Fibroblast of mammary gland (primary cell): ENCODE data around the gene TNK1.

Experiments used
- DNase-seq: peaks from one replicate; pipeline ENCODE4 v3.0.0-alpha.2; 2010; ENCODE audit warnings: low read depth
- H3K4me3 ChIP-seq: 2 replicates; pipeline ENCODE4 v1.5.1; 2011; ENCODE audit warnings: low read depth, mild to moderate bottlenecking, low read length, moderate library complexity; ENCODE audit not compliant: control insufficient read depth
- TF ChIP-seq, protein P1 (sequence below): conservative IDR thresholded peaks from 2 replicates; pipeline ENCODE4 v1.5.1; 2011; ENCODE audit warnings: low read depth, low read length, inconsistent platforms; ENCODE audit not compliant: control insufficient read depth, insufficient read depth

TNK1 gene

DNA sequence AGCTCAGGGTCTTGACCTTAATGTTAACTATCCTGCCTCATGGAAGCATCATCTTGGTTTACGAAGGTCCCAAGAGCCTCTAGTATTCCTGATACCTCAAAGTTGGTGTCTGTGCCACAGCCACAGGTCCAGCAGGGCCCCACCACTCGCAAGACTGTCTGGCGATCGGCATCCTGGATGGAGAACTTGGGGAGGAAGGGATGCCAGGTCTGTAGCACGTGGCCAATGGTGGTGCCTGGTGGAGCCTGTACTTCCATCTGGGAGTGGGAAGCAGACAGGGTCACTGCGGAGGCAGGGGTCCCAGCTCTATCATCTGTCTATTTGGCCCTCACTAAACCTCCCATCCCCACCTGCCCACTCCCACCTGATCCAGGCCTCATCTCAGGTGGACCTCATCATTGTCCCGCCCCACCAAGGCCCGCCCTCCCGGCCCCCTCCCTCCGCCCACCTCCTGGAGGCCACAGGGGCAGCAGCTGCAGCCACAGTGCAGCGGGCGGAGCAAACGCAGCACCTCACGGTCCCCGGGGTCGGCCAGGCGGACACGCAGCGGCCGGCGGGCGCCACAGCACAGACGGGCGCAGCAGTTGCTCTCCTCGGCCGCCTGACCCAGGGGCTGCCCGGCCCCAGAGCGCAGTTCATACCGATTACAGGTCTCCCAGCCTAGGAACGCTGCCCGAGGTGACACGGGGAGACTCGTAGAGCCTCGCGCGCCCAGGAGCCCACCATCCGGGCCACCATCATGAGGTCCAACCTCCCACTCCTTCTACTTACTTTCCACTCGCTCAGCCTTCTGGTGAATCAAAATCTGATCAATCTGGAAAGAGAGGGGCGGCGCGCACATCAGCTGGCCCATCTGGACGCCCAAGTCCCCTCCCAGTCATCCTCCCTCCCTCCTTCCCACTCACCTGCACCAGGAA lies 12.1 kb downstream of the TNK1 start:
- peak overlapping the region; percentile 82 for H3K4me3 ChIP-seq

DNA sequence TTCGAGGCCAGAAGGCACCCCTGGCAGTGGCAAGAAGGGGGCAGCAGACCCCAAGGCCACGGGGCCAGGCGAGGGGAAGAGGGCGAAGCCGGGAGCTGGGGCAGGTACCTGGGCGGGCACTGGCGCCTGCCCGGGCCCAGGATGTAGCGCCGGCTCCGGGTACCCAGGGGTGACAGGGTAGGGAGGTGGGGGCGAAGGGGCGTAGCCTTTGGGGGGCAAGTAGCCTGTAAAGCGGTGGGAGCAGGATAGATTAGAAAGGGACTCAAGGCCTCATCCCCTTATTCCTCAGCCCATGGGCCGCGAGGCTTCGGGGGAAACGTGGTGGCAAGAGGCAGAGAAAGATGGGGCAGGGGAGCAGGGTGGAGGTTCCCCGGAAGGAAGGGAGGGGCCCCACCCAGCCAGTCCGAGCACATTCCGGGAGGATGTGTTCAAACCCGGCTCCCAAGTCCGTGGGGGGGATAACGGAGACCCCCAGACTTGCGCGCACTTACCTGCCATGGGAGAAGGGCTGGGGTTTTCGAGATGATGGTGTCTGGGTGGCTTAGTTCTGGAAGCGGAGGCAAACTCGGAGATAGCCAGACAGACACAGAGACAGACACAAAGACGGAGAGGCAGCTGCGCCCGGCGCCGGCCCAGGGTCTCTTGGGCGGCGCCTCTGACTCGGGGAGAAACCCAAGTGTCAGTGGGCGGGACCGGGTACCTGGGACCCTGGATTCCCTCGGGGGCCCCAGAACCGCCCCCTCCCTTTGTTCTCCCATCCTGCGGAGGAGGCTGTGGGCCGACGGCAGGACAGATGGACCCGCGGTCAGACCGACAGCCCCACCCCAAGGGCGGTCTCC lies 12.9 kb downstream of the TNK1 start:
- TF ChIP-seq, protein P1, sequence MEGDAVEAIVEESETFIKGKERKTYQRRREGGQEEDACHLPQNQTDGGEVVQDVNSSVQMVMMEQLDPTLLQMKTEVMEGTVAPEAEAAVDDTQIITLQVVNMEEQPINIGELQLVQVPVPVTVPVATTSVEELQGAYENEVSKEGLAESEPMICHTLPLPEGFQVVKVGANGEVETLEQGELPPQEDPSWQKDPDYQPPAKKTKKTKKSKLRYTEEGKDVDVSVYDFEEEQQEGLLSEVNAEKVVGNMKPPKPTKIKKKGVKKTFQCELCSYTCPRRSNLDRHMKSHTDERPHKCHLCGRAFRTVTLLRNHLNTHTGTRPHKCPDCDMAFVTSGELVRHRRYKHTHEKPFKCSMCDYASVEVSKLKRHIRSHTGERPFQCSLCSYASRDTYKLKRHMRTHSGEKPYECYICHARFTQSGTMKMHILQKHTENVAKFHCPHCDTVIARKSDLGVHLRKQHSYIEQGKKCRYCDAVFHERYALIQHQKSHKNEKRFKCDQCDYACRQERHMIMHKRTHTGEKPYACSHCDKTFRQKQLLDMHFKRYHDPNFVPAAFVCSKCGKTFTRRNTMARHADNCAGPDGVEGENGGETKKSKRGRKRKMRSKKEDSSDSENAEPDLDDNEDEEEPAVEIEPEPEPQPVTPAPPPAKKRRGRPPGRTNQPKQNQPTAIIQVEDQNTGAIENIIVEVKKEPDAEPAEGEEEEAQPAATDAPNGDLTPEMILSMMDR, result no peak
- DNase-seq, result no peak
- H3K4me3 ChIP-seq, result peak overlapping the region; percentile 82

More for the DNA sequence above, 12.1 kb downstream of the TNK1 start:
- TF ChIP-seq, protein P1, result no peak
- no peak for DNase-seq

DNA sequence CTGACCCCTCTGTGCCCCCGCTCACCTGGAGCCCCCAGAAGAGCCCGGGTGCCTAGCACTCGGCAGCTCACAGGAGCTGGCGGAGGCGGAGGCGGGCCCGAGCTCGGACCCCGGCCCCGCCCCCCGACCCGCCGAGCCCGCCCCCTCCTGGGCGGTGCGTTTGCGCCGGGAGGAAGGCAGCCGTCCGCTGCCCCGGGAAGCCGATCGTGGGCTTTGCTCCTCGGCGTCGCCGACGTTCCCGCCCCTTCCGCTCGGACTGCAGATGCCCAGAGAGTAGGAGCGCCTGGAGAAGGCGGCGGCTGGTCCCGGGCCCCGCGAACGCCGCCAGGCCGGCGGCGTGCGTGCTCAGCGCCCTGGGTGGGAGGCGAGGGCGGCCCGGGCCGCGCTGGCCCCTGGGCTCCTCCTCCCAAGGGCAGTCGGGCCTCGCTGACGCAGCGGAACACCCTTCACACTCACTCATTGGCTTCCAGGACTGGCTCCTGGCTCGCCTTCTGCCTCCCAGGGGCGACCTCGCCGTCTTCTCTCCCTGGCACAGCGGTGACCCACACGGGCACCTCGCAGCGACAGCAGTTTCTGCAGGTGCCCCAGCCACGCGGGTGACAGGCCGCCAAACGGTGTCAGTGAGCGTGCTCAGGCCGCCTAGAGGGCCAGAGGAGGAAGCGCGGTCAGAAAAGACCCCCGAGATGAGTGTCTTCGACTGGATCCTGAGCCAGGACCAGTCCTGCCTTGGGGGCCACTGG lies 13.7 kb downstream of the TNK1 start, which contains the start of gene PLSCR3:
TSS of gene PLSCR3 (minus strand) at position 74 of the 740 bp plus-strand sequence. CDS start 415 bp downstream, outside the sequence.
- H3K4me3 ChIP-seq, result peak within 1 kb of the TSS; percentile 82
- DNase-seq, result peak; percentile 80
- TF ChIP-seq, protein P1, result peak; percentile 32

DNA sequence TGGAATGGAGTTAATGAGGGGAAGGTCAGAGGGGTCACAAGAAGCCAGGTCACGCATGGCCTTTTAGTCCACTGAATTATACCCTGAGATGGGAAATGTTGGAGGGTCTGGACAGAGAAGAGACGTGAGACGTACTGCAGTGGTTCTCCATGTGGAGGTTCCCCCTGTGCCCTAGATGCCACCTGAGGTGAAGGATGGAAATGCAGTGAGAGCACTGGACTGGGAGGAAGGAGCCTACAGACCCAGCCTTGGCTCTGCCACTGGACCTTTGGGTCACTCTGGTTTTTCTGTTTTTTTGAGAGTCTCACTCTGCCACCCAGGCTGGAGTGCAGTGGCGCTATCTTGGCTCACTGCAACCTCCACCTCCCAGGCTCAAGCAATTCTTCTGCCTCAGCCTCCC lies 15.3 kb downstream of the TNK1 start:
- no peak overlapping the region for H3K4me3 ChIP-seq
- TF ChIP-seq, protein P1, result no peak
- DNase-seq, result no peak

DNA sequence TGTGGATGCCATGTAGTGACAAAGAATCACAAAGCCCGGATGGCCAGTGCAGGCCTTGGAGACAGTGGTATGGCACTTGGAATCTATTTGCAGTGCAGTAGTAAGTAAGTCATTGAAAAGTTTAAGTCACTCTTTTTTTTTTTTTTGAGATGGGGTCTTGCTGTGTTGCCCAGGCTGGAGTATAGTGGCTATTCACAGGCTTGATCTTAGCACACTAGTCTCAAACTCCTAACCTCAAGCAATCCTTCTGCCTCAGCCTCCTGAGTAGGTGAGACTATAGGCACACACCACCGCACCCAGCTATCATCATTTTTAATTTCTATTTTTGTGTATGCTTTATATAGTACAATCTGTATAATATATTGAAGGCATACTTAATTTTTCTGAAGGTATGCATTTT lies 17.7 kb downstream of the TNK1 start:
- no peak for DNase-seq
- TF ChIP-seq, protein P1, result no peak
- no peak overlapping the region for H3K4me3 ChIP-seq

DNA sequence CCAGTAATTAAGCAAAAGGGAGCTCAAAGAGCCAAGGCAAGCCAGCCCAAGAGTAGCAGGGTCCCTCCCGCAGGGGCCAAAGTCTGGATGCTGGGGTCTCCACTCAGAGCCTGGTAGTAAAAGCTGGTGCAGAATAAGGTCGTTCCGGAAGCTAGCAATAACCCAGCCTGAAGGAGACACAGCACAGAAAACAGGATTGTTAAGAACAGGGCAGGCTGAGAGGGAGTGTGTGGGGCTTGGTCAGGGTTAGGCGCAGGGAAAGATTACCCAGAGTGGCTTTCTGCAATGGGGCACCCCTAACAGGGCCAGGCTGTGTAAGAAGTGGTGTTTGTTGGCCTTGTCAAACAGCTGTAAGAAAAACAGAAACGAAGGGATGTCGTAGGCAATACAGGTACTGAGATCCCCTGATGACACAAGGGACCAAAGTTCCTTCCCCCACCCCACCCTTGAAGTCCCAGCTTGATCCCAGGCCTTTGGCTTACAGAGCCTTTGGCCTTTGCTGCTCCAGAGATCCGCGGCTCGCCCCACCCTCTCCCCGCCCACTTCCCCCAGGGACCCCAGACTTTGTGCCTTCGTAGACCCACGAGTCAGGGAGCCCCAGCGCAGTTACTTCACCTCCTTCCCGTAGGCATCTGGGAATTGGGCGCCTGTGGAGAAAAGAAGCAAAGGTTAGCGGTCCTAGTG lies 22.3 kb downstream of the TNK1 start:
- H3K4me3 ChIP-seq, result peak overlapping the region; percentile 67
- TF ChIP-seq, protein P1, result no peak
- no peak for DNase-seq
